Activated gamma-delta T cell treated with Interleukin-2 at 50 U/mL for 16 hours (primary cell): ENCODE results near the gene NPHS1.
A peak's percentile ranks its signal among the peaks of the same experiment; 100 is the strongest.
"Not testable (repeated sequence)": the region's sequence is repeated elsewhere in the genome, so short reads cannot be mapped to it uniquely, and the experiment has no call there.

Source experiments
- DNase-seq: peaks from one replicate; pipeline ENCODE4 v3.0.0-alpha.2; 2020

Gene NPHS1

DNA sequence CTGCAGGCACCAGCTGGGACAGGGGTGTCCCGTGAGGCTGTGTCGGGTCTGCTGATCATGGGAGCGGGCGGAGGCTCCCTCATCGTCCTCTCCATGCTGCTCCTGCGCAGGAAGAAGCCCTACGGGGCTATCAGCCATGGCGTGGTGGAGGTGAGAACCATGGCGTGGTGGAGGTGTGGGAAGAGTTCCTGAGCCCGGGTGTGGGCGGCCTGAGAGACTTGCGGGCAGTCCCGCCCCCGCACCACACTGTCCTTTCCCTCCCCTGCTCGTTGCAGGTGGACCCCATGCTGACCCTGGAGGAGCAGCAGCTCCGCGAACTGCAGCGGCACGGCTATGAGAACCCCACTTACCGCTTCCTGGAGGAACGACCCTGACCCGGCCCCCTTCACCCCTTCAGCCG lies 26.8 kb upstream of the NPHS1 start:
- no peak for DNase-seq

DNA sequence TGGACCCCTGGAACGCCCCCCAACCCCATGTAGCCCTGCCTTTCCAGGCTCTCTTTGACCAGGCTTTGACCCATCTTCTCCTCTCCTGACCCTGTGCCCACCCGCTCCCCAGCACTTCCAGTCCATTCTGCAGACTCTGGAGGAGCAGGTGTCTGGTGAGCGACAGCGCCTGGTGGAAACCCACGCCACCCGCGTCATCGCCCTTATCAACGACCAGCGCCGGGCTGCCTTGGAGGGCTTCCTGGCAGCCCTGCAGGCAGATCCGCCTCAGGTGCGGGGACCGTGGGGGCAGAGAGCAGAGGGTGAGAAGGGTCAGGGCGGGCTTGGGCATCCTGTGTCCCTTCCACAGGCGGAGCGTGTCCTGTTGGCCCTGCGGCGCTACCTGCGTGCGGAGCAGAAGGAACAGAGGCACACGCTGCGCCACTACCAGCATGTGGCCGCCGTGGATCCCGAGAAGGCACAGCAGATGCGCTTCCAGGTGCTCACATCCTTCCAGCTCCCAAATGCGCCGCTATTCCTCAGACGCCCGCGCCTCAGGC lies 22.2 kb upstream of the NPHS1 start:
- DNase-seq: no peak

DNA sequence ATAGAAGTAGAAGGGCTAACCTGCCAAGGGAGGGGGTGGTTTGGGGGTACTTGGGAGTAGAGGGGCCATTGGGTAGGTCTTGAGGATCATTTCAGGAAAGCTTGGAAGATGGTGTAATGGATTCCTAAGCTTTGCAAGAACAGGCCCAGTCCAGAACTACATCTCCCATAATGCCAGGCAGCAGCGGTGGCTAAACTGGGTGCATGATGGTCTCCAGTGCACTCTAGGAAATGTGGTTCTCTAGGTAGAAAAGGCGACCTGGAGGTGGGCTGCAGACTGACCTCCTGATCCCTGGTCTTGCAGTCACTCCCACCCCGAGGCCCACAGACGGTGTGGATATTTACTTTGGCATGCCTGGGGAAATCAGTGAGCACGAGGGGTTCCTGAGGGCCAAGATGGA lies 19.9 kb upstream of the NPHS1 start:
- no peak for DNase-seq

DNA sequence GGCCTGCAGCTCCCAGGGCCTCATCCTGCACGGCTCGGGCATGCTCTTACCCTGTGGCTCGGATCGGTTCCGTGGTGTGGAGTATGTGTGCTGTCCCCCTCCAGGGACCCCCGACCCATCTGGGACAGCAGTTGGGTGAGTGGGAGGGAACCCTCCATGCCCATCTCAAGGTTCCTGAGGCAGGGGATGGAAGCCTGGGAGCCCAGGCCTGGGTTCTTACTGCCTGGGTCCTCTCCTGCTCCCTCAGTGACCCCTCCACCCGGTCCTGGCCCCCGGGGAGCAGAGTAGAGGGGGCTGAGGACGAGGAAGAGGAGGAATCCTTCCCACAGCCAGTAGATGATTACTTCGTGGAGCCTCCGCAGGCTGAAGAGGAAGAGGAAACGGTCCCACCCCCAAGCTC lies 19.3 kb upstream of the NPHS1 start:
- DNase-seq: no peak

DNA sequence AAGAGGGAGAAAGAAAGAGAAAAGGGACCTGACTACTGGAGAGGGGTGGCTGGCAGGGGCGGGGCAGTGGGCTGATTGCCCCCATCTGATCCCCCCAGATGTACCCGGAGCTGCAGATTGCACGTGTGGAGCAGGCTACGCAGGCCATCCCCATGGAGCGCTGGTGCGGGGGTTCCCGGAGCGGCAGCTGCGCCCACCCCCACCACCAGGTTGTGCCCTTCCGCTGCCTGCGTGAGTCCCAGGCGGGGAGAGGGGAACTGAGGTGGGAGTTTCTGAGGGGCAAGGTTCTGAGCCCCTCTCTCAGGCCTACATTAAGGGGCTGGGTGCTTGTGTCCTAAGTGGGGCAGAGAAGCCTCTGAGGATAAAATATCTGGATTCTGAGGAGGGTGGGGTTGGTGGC lies 18.5 kb upstream of the NPHS1 start:
- DNase-seq: no peak

DNA sequence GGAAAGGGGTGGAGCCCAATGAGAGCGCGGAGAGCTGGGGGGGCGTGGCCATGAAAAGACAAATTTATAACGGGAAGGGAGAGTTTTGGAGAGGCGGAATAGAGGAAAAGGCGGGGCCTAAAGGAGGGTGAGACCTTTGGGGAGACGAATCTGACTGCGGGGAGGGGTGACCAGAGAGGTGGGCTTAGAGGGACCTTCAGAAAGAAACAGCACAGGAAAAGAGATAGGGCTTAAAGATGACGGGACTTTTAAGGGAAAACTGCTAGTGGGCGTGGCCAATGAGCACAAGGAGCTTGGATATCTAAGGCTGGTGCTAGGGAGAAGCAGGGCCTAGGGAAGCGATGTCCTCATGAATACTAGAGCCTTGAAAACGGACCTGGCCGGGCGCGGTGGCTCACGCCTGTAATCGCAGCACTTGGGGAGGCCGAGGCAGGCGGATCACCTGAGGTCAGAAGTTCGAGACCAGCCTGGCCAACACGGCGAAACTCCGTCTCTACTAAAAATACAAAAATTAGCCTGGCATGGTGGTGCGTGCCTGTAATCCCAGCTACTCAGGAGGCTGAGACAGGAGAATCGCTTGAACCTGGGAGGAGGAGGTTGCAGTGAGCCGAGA lies 17.9 kb upstream of the NPHS1 start:
- DNase-seq: not testable (repeated sequence)

DNA sequence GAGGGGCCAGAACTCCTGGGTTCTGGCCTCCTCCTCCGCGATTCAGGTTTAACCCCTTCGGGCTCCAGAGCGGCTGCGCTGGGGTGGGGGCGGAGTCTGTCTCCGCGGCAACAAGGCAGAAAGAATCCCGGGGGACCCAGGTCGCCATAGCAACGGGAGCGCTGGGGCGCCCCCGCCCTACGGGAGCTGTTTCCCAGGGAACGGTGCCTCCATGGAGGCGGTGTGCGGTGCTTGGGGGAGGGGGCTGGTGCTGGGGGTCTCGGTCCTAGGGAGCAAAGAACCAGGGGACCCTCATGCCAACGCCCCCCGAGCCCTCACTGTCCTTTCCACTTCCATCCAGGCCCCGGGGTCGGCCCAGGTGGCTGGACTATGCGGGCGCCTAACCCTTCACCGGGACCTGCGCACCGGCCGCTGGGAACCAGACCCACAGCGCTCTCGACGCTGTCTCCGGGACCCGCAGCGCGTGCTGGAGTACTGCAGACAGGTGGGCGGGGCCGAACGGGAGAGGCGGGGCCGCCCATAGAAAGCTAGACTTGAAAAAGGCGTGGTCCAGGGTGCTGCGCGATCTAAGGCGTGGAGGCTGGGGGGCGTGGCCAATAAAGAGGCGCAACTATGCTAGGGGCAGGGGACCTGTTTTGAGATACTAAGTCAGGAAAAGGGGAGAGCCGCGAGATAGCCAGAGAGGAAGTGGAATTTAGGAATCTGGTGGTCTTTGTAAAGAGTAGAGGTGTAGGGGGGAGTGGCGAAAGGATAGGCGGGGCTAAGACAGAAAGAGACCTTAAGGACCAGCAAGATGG lies 17.2 kb upstream of the NPHS1 start:
- peak; percentile 62 for DNase-seq

DNA sequence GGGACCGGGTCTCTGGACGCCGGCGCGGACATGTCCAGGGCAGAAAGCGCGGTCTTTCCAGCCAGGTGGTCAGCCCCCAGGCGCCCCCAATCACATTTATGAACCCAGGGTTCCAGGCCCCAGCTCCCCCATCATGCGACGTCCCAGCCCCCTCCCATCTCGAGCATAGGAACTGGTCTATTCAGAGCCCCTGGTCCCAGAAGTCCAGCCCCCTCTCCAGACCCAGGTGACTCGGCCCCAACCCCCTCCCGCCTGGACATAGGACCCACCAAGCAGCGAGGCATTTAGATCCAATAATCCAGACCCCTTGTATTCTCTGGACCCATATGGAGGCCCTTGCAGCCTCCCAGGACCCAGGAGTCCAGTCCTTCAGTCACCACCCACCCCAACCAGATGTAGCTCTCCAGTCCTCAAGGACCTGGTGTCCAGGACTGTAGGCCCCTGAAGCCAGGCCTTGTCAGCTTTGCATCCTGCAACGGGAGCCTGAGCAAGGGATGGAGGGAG lies 16.6 kb upstream of the NPHS1 start:
- DNase-seq: no peak

DNA sequence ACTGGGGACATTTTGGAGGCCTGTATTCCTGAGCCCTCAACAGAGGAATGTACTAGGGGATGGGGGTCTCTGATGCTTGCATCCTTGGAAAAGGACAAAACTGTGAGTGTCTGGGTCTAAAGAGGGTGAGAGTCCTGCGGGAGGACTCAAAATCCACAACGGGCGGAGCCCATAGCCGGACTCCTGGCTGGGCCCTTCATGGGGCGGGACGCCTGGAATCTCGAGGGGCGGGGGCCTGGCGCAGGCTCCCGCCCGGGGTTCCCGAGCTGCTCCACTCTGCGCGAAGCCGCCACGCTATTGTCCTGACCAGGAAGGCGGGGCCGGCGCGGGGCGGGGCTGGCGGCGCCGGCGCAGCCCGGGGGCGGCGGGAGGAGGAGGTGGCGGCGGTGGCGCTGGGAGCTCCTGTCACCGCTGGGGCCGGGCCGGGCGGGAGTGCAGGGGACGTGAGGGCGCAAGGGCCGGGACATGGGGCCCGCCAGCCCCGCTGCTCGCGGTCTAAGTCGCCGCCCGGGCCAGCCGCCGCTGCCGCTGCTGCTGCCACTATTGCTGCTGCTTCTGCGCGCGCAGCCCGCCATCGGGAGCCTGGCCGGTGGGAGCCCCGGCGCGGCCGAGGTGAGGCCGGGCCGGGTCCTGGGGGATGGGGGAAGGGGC lies 16.0 kb upstream of the NPHS1 start, which contains the start of gene APLP1:
Gene APLP1 (plus strand): TSS at position 403 of the 651 bp plus-strand sequence. CDS start 63 bp downstream, at position 466.
- peak; percentile 43 for DNase-seq

DNA sequence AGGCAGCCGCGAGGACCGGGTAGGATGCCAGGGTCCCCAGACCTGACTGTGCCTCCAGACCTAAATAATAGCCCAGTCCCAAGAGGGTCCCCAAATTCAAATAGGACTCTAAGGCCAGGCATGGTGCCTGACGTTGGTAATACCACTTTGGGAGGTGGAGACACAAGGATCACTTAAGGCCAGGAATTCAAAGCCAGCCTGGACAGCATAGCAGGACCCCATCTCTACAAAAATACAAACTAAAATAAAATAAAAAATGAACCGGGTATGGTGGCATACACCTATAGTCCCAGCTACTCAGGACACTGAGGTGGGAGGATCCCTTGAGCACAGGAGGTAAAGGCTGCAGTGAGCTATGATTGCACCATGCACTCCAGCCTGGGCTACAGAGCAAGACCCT lies 10.7 kb upstream of the NPHS1 start:
- DNase-seq: no peak

DNA sequence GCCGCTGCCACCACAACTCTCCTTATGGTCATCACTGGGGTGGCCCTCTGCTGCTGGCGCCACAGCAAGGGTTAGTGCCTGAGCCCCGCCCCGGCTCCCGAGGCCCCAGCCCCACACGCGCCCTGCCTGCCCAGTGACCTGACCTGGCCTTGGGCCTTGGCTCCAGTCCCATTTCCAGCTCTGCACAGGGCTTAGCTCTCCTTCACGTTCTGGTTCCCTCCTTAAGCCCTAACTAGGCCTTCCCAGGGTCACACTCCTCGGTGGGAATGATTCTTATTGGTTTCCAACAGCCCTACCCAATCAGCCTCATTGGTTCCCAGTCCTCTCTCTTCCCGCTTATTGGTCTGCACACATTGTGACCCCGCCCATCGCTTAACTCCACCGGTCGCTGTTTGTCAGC lies 10.2 kb upstream of the NPHS1 start:
- no peak for DNase-seq

DNA sequence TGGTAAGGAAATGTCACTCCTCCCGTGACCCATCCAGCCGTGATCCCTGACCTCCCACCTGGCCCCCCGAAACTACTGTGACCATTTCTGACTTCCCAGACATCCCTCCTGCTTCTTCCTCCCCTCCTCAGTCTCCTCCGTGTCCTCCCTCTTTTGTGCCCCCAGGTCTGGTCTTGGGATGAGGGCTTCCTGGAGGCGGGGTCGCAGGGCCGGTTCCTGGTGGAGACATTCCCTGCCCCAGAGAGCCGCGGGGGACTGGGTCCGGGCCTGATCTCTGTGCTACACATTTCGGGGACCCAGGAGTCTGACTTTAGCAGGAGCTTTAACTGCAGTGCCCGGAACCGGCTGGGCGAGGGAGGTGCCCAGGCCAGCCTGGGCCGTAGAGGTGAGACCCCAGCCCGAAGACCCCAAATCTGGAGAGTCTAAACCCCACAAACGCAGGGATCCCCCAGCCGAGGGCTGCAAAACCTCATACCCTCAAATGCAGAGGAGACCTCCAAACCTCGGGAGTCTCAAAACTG lies 9.4 kb upstream of the NPHS1 start:
- no peak for DNase-seq

DNA sequence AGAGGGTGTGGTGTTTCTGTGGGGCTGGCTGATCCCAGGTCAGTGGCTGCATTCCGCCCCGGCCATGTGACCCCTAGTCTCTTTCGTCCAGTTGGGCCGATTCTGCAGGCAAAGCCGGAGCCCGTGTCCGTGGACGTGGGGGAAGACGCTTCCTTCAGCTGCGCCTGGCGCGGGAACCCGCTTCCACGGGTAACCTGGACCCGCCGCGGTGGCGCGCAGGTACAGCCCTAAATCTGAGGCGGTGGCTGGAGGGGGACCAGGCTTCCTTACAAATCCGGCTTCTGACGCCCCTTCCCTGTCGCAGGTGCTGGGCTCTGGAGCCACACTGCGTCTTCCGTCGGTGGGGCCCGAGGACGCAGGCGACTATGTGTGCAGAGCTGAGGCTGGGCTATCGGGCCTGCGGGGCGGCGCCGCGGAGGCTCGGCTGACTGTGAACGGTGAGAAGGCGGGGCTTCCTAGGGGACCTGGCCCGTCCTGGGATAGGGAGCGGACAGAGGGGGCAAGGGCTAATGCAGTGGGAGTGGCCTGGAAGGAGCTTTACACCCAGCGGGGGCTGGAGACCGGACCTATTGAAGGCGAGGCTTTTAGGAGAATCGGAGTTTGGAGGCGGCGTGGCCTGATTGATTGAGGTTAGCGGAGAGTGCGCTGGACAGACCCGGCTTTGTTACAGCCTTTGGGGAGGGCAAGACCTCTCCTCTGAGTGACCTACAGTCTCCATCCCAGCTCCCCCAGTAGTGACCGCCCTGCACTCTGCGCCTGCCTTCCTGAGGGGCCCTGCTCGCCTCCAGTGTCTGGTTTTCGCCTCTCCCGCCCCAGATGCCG lies 8.7 kb upstream of the NPHS1 start:
- DNase-seq: no peak

DNA sequence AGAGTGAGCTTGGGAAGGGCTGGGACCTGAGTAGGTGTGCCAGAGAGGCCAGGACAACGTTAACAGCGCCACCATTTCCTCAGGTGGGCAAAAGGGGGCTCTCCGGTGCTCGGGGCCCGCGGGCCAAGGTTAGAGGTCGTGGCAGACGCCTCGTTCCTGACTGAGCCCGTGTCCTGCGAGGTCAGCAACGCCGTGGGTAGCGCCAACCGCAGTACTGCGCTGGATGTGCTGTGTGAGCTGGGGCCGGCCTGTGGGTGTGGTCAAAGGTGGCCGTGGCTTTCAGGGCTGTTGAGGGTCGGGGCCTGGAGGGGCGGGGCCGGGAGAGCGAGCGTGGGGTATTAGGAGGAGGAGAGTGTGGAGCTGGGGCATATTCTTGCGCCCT lies 8.1 kb upstream of the NPHS1 start:
- DNase-seq: no peak

DNA sequence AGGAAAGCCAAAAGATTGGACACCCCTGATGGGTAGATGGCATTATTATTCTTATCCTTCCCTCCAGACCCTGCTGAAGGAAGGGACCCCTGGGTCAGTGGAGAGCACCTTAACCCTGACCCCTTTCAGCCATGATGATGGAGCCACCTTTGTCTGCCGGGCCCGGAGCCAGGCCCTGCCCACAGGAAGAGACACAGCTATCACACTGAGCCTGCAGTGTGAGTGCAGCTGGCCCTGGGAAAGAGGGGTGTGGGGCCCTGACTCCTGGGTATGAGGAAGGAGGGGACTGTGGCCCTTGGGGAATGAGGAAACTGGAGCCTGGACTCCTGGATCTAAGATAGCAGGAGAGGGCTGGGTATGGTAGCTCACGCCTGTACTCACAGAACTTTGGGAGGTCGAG lies 7.1 kb upstream of the NPHS1 start:
- DNase-seq: no peak

DNA sequence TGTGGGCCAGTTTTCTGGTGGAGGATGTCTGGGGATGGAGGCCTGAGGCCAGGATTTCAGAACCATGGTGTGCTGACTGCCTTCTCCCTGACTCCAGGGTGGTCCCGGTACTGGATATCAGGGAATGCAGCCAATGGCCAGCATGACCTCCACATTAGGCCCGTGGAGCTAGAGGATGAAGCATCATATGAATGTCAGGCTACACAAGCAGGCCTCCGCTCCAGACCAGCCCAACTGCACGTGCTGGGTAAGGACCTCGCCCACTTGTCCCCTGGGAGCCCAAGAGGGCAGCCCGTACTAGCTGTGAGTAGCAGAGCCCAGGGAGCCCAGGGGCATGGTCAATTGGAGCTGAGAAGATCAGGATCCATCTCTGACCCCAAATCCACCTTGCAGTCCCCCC lies 6.0 kb upstream of the NPHS1 start:
- DNase-seq: no peak

DNA sequence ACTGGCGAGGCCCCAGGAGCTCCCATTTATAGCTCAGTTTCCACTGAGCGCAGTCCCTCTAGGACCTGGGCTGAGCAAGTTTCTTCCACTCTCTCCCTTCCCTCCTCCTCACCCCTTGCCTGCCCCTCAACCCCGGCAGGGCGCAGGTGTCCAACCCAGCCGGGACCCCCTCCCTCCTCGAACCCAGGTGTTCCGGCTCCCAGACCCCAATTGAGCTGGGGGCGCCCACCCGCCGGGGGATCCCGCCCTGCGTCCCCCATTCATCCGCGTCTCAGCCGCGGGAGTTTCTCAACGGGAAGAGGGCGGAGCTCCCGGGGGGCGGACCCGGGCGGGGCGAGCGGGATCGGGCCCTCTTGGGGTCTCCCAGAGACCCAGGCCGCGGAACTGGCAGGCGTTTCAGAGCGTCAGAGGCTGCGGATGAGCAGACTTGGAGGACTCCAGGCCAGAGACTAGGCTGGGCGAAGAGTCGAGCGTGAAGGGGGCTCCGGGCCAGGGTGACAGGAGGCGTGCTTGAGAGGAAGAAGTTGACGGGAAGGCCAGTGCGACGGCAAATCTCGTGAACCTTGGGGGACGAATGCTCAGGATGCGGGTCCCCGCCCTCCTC lies 4.3 kb upstream of the NPHS1 start, which contains the start of gene KIRREL2:
Gene KIRREL2 (plus strand): TSS at position 366 of the 604 bp plus-strand sequence. CDS start 209 bp downstream, at position 575.
- no peak for DNase-seq

DNA sequence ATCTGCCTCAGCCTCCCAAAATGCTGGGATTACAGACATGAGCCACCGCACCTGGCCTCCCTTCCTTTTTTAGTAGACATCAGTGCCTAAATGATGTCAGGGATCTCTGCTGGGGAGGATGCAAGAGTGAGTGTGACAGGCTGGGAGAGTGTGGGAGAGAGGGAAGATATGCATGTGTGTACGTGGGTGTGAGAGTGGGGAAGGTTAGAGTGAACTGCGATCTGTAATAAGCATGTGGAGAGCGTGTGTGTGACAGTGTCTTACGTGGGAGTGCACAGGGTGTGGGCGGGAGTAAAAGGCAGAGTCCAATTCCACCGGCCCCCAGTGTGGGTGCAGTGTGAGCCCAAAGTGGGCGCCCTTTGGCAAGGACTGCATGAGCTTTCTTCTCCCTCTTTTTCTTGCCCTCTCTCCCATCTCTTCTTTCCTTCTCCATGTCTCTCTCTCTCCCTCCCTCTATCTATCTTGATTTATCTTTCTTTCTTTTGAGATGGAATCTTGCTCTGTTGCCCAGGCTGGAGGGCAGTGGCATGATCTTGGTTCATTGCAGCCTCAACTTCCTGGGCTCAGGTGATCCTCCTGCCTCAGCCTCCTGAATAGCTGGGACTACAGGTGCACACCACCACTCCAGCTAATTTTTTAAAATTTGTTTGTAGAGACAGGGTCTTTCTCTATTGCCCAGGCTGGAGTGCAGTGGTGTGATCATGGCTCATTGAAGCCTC lies 893 bp upstream of the NPHS1 start:
- no peak for DNase-seq

DNA sequence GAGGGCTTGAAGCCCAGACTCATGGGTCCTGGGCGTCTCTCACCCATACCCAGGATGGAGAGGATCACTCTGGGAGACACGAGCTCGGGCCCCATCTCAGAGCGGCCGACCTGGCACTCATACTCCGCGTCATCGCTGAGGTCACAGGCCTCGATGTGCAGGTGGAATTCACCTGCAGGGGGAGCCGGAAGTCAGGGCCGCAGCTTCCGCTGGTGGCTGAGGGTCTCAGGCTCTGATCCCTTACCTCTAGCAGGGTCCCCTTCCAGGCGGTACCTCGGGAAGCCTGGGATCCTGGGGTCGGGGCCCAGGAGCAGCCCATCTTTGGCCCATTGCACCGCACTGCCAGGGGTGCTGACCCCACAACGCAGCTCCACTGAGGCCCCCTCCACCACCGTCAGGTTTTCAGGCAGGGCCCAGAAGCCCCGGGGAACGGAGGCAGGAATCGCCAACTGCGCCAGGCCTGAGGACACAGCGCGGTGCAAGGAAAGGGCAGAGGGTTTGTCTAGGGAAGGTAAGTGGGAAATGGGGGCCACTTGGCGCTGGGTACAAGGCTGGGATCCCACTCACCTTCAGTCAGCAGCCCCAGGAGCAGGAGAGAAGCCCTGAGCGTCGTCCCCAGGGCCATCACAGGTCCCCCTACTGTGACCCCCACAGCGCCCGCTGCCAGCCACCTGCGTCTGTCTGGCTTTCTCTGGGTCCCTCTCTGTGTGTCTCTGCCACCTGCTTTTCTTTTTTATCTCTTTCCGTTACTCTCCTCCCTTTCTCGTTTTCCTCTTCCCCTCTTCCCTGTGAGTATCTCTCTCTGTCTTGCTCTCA lies 883 bp downstream of the NPHS1 start:
- no peak for DNase-seq

DNA sequence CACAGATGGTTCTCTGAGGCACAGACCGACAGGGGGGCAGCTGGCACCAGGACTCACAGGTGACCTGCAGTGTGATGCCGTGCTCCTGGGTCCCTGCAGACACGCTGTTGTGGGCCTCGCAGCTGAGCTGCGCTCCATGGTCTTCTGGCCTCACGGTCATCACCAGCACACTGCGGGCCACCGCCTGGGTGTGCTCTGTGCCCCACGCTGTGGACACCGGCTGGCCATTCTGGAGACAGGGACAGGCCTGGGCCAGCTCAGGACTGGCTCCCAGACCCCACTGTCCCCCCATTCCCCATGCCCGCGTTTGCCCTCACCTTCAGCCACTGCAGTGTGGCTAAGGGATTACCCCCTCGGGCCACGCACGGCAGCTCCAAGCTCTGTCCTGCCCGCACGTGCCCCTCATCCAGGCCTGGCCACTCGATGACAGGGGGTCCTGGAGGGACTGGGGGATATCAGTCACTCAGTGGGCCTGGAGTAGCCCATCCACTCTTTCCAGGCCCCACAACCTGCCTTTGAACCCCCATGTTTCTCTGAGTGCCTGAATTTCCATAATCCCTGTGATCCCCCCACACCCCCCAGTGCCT lies 3.3 kb downstream of the NPHS1 start:
- no peak for DNase-seq
